ENCODE measurements around the gene RHOXF1.

- TF ChIP-seq CTCF (IDR thresholded peaks at IDR 0.05): no peak
- TF ChIP-seq POLR2A (IDR thresholded peaks at IDR 0.05): no peak
- TF ChIP-seq EP300 (IDR thresholded peaks at IDR 0.05): no peak
These were observed 31.8 kb upstream of the RHOXF1 start for GRCh38 chrX:120147537-120147936.

Data from suprapubic skin (tissue), 3 donors.